Skeletal muscle cell (primary cell): ENCODE results near the gene POLR2E.

Experiments used
- DNase-seq: peaks from one replicate; pipeline ENCODE4 v3.0.0-alpha.2; 2010; ENCODE audit warnings: low read depth
- H3K4me3 ChIP-seq: 2 replicates; pipeline ENCODE4 v1.5.1; 2011; ENCODE audit warnings: low read depth, mild to moderate bottlenecking, control low read depth, low read length, moderate library complexity

Gene POLR2E

GRCh38 chr19:1103132-1103707, 8.0 kb upstream of the POLR2E start:
- no peak for DNase-seq
- peak overlapping the region; percentile 17 for H3K4me3 ChIP-seq

DNA sequence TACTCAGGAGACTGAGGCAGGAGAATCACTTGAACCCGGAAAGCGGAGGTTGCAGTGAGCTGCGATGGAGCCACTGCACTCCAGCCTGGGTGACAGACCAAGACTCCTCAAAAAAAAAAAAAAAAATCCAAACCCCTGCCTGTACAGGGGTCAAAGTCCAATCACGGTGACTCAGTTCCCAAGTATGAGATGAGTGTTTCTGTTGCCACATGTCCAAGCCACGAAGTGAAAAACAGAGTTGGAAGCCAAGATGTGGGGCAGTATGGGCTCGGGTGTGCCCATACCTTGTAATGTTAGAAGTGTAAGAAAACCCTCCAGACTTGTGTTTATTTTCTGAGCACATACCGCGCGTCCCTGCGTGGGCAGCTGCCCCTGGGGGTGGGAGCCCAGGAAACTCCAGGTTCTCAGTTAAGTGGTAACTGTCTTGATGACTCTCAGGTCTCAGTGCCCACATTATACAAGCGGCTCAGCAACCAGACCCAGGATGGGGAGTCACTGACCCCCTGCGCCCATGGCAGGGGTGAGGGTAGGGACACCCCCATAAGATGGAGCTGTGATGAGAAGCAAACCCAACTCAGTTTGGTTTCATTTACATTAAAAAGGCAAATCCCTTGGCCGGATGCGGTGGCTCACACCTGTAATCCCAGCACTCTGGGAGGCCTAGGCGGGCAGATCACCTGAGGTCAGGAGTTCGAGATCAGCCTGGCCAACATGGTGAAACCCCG, 7.4 kb upstream of the POLR2E start:
- H3K4me3 ChIP-seq = no peak overlapping the region
- DNase-seq = peak; percentile 99

- DNase-seq = no peak
Observed at GRCh38 chr19:1101337-1101698, 6.1 kb upstream of the POLR2E start.

DNA sequence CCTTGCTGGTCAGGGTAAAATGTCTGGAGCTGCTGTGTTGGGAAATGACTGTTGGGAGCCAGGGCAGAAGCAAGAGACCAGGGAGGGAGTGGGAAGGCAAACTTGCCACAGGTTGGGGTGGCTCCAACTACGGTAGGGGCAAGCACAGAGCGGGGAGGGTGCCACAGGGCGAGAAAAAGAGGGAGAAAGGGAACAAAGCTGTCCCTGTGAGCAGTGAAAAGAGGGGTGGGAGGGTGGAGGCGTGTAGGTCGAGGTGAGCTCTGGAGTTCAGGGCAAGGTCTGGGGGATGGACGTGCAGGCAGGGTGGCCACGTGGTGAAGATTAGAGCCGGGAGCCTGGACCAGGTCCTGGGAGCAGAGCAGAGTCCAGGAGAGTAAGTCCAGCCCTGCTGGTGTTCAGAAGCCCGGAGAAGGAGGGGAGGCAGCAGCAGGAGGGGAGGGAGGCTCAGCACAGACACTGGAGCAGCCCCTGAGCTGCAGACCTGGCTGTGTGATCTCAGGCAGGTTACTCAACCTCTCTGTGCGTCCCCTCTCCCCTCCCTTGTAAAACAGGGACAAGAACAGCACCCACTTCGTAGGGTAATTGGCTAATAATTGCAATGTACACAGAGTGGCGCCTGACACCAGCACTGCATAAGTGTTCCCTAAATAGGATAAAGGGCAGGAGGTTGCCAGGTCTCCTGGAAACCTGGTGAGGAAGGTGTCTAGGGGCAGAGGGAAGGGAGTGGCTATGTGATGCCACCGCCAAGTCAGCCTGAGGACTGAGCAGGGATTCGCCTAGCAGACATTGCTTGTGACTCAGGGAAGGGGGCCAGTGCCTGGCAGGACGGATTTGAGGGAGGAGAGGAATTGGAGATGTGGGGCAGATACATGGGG, 3.2 kb upstream of the POLR2E start:
- no peak for DNase-seq
- no peak overlapping the region for H3K4me3 ChIP-seq

More at GRCh38 chr19:1101337-1101698, 6.1 kb upstream of the POLR2E start:
- H3K4me3 ChIP-seq = no peak overlapping the region

DNA sequence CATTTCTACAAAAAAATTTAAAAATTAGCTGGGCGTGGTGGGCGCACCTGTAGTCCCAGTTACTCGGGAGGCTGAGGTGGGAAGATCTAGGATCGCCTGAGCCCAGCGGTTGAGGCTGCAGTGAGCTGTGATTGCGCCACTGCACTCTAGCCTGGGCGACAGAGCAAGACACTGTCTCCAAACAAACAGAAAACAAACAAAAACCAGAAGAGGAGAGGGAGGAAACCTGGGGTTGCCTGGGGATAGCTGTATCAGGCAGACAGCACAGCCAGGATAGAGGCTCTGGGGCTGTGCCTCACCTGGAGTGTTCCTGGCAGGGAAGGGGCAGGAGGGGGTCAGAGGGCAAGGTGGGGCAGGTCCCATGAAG, 2.6 kb upstream of the POLR2E start:
- DNase-seq = no peak
- H3K4me3 ChIP-seq = no peak overlapping the region

DNA sequence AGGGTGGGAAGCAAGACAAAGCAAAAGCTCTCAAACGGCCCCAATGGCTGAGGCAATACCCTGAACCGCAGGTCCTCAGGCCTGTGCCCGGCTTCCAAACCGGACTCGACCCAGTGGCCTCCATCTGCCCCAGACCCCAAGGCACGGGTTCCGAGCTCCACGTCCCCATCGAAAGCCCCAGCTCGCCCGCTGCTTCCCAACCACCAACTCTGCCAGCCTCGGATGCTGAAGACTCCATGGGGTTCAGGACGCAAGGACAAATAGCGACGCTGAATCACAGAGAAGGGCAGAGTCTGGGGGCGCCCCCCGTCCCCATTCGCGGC, 559 bp downstream of the POLR2E start:
- DNase-seq = no peak

GRCh38 chr19:1093811-1094553, 1.2 kb downstream of the POLR2E start:
- H3K4me3 ChIP-seq = peak overlapping the region; percentile 89
- DNase-seq = no peak

More for the DNA sequence above, 559 bp downstream of the POLR2E start:
- H3K4me3 ChIP-seq = peak overlapping the region; percentile 89

DNA sequence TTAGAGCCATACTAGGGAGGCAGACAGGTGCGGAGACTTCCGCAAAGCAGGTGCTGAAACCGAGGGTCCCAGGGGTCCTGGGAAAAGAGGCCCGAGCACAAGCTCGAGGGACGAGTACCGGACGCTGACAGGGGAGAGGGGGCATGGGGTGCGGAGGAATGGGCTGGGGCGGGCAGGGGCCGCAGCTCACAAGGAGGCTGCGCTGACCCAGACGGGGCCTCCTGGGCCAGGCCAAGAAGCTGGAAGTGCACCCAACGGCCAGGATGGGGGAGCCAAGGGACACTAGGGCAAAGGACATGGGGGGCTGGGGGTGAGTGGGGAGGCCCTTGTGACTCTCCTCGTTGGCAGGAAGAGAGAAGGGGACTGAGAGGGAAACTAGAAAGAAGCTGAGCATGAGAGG, 1.8 kb downstream of the POLR2E start:
- H3K4me3 ChIP-seq = peak overlapping the region; percentile 89
- no peak for DNase-seq

DNA sequence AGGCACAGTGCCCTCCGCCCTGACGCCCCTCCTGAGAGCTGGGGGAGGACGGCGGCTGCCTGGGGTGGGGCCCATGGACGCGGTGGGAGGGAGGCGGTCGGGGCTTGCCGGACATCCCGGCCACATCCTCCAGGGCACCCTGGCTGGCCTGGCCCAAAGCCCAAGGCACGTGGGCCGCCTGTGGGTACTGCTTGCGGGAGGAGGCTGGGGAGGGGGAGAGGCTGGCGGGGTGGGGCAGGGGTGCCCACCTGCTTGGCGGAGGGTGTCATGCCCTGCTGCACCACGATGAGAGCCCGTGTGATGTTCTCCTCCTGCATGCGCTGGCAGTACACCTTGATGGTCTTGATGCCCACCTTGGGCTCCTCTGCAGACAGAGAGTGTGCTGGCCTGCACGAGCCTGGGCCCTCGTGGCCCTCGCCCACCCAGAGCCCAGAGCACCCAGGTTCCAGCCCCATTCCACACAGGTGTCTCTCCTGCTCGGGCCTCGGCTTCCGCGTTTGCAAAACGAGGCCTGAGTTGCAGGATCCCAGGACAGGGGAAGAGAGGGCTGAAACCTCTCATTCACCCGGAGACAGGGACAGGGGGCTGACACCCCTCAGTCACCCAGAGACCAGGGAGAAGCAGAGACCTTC, 3.5 kb downstream of the POLR2E start:
- H3K4me3 ChIP-seq = no peak overlapping the region
- no peak for DNase-seq

GRCh38 chr19:1090731-1091543, 4.2 kb downstream of the POLR2E start:
- H3K4me3 ChIP-seq = no peak overlapping the region
- DNase-seq = no peak

GRCh38 chr19:1089891-1090290, 5.3 kb downstream of the POLR2E start:
- H3K4me3 ChIP-seq = no peak overlapping the region
- no peak for DNase-seq

GRCh38 chr19:1089126-1089771, 5.9 kb downstream of the POLR2E start:
- DNase-seq = no peak
- H3K4me3 ChIP-seq = no peak overlapping the region

- H3K4me3 ChIP-seq = no peak overlapping the region
- DNase-seq = no peak
Observed at GRCh38 chr19:1088416-1089010, 6.7 kb downstream of the POLR2E start.

DNA sequence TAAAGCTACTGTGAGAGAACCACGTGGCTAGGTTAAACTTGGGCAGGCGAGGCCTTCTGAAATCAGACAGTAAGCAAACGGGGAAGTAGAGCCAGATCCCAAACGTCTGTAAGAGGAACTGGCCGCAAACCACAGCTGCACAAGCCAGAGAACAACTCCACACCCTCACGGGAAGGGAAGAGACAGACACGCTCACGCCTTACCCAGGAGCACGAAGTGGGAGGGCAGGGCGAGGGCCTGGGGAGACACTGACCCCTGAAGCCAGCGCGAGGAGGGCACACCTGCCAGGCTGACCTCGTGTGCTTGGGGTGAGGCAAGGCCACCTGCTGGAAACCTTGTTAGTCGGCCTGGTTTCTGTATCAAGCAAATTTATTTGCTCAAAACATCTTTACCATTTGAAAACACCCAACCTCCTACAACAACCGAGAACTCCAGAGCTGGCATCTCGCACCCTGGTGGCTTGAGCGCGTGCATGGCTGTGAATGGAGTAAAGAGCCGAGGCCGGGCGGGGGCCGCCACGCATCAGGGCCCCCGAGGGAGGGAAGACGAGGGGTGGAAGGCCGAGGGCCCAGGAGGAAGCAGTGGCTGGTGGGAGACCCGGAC, 7.3 kb downstream of the POLR2E start:
- H3K4me3 ChIP-seq = no peak overlapping the region
- no peak for DNase-seq

- no peak for DNase-seq
- H3K4me3 ChIP-seq = no peak overlapping the region
Observed at GRCh38 chr19:1086613-1087012, 8.6 kb downstream of the POLR2E start.

DNA sequence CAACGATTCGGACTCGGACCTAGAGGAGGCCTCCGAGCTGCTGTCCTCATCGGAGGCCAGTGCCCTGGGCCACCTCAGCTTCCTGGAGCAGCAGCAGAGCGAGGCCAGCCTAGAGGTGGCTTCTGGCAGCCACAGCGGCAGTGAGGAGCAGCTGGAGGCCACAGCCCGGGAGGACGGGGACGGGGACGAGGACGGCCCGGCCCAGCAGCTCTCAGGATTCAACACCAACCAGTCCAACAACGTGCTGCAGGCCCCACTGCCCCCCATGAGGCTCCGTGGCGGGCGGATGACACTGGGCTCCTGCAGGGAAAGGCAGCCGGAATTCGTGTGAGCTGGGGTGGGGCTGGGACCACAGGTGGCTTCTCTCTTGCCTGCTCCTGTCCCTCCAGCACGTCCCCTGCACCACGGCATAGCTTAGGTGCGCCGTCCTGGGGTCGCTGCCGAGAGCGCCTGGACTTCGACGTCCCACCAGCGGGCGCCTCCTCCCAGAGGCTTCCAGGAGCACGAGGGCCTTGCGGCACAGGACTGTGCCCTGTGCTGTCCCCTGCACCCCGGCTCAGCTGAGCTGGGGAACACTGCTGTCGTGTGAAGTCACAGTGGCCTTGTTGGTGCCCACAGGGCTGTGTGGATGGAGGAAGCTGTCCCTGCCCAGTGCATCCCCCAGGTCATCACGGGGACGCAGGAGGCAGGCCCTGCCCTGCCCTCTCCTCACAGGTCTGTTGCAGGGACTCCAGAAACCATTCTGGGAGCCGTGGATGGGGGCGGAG, 9.3 kb downstream of the POLR2E start:
- DNase-seq = no peak
- no peak overlapping the region for H3K4me3 ChIP-seq
